Thyroid gland (tissue), 4 donors: Measurements from ENCODE around the gene CAPN3. TPM values are rescaled to one million over a fixed set of nuclear protein-coding genes. Genes with fewer than 3 reads are reported as not detected.
A peak's percentile ranks its signal among the peaks of the same experiment; 100 is the strongest.

Source experiments
- DNase-seq, 2 donors: peaks; one replicate each; pipeline ENCODE4 v3.0.0-alpha.2; 2019
- H3K27ac ChIP-seq, 3 donors: fragments of 200-600 bp; sonication (generic); 1 replicate in 2 of 3; 2 replicates in 1 of 3; pipeline ENCODE4 v1.5.1; 2016 to 2019; ENCODE audit warnings: mild to moderate bottlenecking in 1 of 3, moderate library complexity in 1 of 3
- H3K27me3 ChIP-seq: fragments of 200-600 bp; sonication (generic); one replicate; pipeline ENCODE4 v1.5.1; 2019
- H3K36me3 ChIP-seq, 2 donors: fragments of 200-600 bp; sonication (generic); one replicate each; pipeline ENCODE4 v1.5.1; 2016 to 2019
- H3K4me1 ChIP-seq, 2 donors: fragments of 200-600 bp; sonication (generic); one replicate each; pipeline ENCODE4 v1.5.1; 2017 to 2019
- H3K4me3 ChIP-seq, 3 donors: fragments of 200-600 bp; sonication (generic); replicated peaks in 1 of 3; 1 replicate in 2 of 3; 2 replicates in 1 of 3; pipeline ENCODE4 v1.5.1; 2016; ENCODE audit warnings: mild to moderate bottlenecking in 1 of 3
- H3K9me3 ChIP-seq: fragments of 200-600 bp; sonication (generic); one replicate; pipeline ENCODE4 v1.5.1; 2017
- POLR2A ChIP-seq, 2 donors: fragments of 450-650 bp; IDR thresholded peaks; one replicate each; pipeline ENCODE4 v1.6.1; 2017; ENCODE audit warnings: antibody characterized with exemption in 2 of 2, mild to moderate bottlenecking in 2 of 2, moderate library complexity in 1 of 2
- WGBS, 2 donors: methylation state at CpG; one replicate each; pipeline ENCODE4 v1.1.5; 2017; 5-methylcytosine and 5-hydroxymethylcytosine counted together
- intact Hi-C: fragments of 100-400 bp; cut with DNase I; formaldehyde crosslinking; loops from one replicate; pipeline ENCODE4 v1.15.1; 2023
- total RNA-seq, 4 donors: library from RNA; depleted of rRNA; stranded (reverse); fragments of >200 nt; gene quantifications; one replicate each; pipeline ENCODE4 v1.2.3, GENCODE V29; 2016
- TF ChIP-seq, protein P1 (sequence below), 6 experiments: fragments of 200-600 bp in 3 of 6; fragments of 450-650 bp in 3 of 6; sonication (generic) in 3 of 6; IDR thresholded peaks; one replicate each; pipeline ENCODE4 v1.5.1; 2016 to 2019; ENCODE audit warnings: antibody characterized with exemption in 6 of 6, mild to moderate bottlenecking in 2 of 6, inconsistent platforms in 1 of 6, moderate library complexity in 1 of 6

Gene CAPN3
- total RNA-seq, 4 donors from 2014 or later = 3.0 to 6.8 (median 4.0) TPM

DNA sequence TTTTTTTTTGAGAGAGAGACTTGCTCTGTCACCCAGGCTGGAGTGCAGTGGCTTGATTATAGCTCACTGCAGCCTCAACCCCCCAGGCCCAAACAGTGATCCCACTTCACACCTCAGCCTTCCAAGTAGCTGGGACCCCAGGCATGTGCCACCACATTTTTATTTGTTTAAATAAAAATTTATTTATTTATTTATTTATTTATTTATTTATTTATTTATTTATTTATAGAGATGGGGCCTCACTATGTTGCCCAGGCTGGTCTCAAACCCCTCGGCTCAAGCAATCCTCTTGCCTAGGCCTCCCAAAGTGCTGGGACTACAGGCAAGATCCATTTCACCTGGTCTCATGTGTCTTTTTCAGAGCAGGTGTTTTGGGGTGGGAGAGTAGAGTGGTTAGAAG, 15.5 kb downstream of the CAPN3 start:
- Histone ChIP-seq H3K27ac (no peak overlapping the region), H3K36me3 (no peaks in the 10 kb centered on the region), H3K4me3 (no peak overlapping the region), H3K9me3 (no peaks in the 10 kb centered on the region), H3K4me1 (no peaks in the 10 kb centered on the region), H3K27me3 (no peaks in the 10 kb centered on the region)
- 64 to 91% methylated on average over 1 of the region's 1 CpG for WGBS, 2 donors
- intact Hi-C loops = no loop called here
- TF ChIP-seq, protein P1, sequence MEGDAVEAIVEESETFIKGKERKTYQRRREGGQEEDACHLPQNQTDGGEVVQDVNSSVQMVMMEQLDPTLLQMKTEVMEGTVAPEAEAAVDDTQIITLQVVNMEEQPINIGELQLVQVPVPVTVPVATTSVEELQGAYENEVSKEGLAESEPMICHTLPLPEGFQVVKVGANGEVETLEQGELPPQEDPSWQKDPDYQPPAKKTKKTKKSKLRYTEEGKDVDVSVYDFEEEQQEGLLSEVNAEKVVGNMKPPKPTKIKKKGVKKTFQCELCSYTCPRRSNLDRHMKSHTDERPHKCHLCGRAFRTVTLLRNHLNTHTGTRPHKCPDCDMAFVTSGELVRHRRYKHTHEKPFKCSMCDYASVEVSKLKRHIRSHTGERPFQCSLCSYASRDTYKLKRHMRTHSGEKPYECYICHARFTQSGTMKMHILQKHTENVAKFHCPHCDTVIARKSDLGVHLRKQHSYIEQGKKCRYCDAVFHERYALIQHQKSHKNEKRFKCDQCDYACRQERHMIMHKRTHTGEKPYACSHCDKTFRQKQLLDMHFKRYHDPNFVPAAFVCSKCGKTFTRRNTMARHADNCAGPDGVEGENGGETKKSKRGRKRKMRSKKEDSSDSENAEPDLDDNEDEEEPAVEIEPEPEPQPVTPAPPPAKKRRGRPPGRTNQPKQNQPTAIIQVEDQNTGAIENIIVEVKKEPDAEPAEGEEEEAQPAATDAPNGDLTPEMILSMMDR (IDR thresholded peaks at IDR 0.05) = no peak
- no peak for TF ChIP-seq POLR2A (IDR thresholded peaks at IDR 0.05)
- no peak for DNase-seq

DNA sequence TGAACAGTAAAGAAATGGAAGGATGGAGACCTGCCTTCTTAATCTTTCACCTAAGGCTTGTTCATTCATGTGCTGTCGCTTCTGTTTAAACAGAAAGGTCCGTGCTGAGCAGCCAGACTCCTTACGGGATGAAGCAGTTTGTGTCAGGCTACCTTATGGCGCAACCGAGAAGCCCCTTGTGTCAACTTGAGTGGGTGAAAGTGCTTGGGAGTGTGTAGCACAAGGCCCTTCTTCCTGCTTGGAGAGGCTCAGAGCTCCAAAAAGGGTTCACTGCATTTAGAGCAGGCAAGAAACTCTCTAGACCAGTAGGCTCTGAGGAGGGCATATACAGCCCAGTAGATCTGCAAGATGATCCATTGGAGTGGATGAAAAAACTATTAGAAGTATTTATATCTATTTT, 16.0 kb downstream of the CAPN3 start:
- Histone ChIP-seq H3K36me3 (no peaks in the 10 kb centered on the region), H3K9me3 (no peaks in the 10 kb centered on the region), H3K27me3 (no peaks in the 10 kb centered on the region), H3K27ac (no peak overlapping the region), H3K4me1 (no peaks in the 10 kb centered on the region), H3K4me3 (no peak overlapping the region)
- peak; percentile 48 to 69 for DNase-seq
- intact Hi-C loops = no loop called here
- WGBS, 2 donors = 45 to 46% methylated on average over 5 of the region's 5 CpGs
- TF ChIP-seq, protein P1 (IDR thresholded peaks at IDR 0.05) = no peak
- TF ChIP-seq POLR2A (IDR thresholded peaks at IDR 0.05) = no peak

- Histone ChIP-seq H3K9me3 (no peaks in the 10 kb centered on the region), H3K4me1 (no peaks in the 10 kb centered on the region), H3K27ac (no peak overlapping the region), H3K36me3 (no peaks in the 10 kb centered on the region), H3K4me3 (no peak overlapping the region), H3K27me3 (no peaks in the 10 kb centered on the region)
- TF ChIP-seq, protein P1 (IDR thresholded peaks at IDR 0.05) = no peak
- TF ChIP-seq POLR2A (IDR thresholded peaks at IDR 0.05) = no peak
- intact Hi-C loops = no loop called here
- WGBS, 2 donors = 77% methylated on average over 4 of the region's 4 CpGs
- no peak for DNase-seq
Observed at GRCh38 chr15:42375941-42376340, 16.6 kb downstream of the CAPN3 start.

- no peaks in the 10 kb centered on the region for H3K27me3 ChIP-seq
- 86% methylated on average over 8 of the region's 8 CpGs for WGBS, 2 donors
Observed at GRCh38 chr15:42378011-42378410, 18.7 kb downstream of the CAPN3 start.

GRCh38 chr15:42384597-42384996, 25.3 kb downstream of the CAPN3 start:
- intact Hi-C loops = no loop called here
- Histone ChIP-seq H3K4me3 (no peak overlapping the region), H3K36me3 (no peaks in the 10 kb centered on the region), H3K9me3 (no peaks in the 10 kb centered on the region), H3K4me1 (peaks cover 0 to 18% of the 10 kb centered on the region in 2 donors), H3K27ac (no peak overlapping the region), H3K27me3 (no peaks in the 10 kb centered on the region)
- TF ChIP-seq, protein P1 (IDR thresholded peaks at IDR 0.05) = no peak
- WGBS, 2 donors = 39 to 41% methylated on average over 4 of the region's 4 CpGs
- no peak for DNase-seq

More at GRCh38 chr15:42378011-42378410, 18.7 kb downstream of the CAPN3 start:
- H3K4me1 ChIP-seq = no peaks in the 10 kb centered on the region
- no peak overlapping the region for H3K4me3 ChIP-seq
- DNase-seq = no peak
- no peaks in the 10 kb centered on the region for H3K9me3 ChIP-seq
- TF ChIP-seq, protein P1 (IDR thresholded peaks at IDR 0.05) = no peak
- no peak for TF ChIP-seq POLR2A (IDR thresholded peaks at IDR 0.05)
- no peak overlapping the region for H3K27ac ChIP-seq
- H3K36me3 ChIP-seq = no peaks in the 10 kb centered on the region
- intact Hi-C loops = no loop called here
